Nephron (organoid): ENCODE measurements around the gene PLA2G4E.

Experiments used
- H3K27ac Mint-ChIP-seq, 3 experiments: 2 replicates each; pipeline ENCODE4 v1.8.0; 2020; ENCODE audit warnings: mixed read lengths in 3 of 3, mild to moderate bottlenecking in 2 of 3, moderate library complexity in 1 of 3
- H3K27me3 Mint-ChIP-seq: 2 replicates; pipeline ENCODE4 v1.8.0; 2021; ENCODE audit warnings: low read depth, mild to moderate bottlenecking, moderate library complexity, mixed read lengths
- H3K36me3 Mint-ChIP-seq: 2 replicates; pipeline ENCODE4 v1.8.0; 2020; ENCODE audit warnings: low read depth, mixed read lengths
- H3K4me1 Mint-ChIP-seq: 2 replicates; pipeline ENCODE4 v1.8.0; 2020; ENCODE audit warnings: mixed read lengths
- H3K4me3 Mint-ChIP-seq, 3 experiments: 2 replicates each; pipeline ENCODE4 v1.8.0; 2020; ENCODE audit warnings: mild to moderate bottlenecking in 3 of 3, mixed read lengths in 3 of 3, moderate library complexity in 2 of 3
- H3K9me3 Mint-ChIP-seq: 2 replicates; pipeline ENCODE4 v1.8.0; 2020; ENCODE audit warnings: mixed read lengths
- TF ChIP-seq, protein P1 (sequence below), 3 experiments: fragments of 200-600 bp; sonication (generic); IDR thresholded peaks; one replicate each; pipeline ENCODE4 v1.5.0; 2021; ENCODE audit warnings: antibody characterized with exemption in 3 of 3; ENCODE audit not compliant: unreplicated experiment in 3 of 3

Gene PLA2G4E

GRCh38 chr15:41993472-41994170, 27.2 kb downstream of the PLA2G4E start:
- TF ChIP-seq, protein P1, sequence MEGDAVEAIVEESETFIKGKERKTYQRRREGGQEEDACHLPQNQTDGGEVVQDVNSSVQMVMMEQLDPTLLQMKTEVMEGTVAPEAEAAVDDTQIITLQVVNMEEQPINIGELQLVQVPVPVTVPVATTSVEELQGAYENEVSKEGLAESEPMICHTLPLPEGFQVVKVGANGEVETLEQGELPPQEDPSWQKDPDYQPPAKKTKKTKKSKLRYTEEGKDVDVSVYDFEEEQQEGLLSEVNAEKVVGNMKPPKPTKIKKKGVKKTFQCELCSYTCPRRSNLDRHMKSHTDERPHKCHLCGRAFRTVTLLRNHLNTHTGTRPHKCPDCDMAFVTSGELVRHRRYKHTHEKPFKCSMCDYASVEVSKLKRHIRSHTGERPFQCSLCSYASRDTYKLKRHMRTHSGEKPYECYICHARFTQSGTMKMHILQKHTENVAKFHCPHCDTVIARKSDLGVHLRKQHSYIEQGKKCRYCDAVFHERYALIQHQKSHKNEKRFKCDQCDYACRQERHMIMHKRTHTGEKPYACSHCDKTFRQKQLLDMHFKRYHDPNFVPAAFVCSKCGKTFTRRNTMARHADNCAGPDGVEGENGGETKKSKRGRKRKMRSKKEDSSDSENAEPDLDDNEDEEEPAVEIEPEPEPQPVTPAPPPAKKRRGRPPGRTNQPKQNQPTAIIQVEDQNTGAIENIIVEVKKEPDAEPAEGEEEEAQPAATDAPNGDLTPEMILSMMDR (IDR thresholded peaks at IDR 0.05; ENCODE audit: unreplicated experiment in 3 of 3), result no peak
- Mint-ChIP-seq H3K4me1 (no peaks in the 10 kb centered on the region), H3K36me3 (no peaks in the 10 kb centered on the region), H3K27ac (no peak overlapping the region), H3K27me3 (peaks cover 6% of the 10 kb centered on the region), H3K4me3 (no peak overlapping the region), H3K9me3 (no peaks in the 10 kb centered on the region)

DNA sequence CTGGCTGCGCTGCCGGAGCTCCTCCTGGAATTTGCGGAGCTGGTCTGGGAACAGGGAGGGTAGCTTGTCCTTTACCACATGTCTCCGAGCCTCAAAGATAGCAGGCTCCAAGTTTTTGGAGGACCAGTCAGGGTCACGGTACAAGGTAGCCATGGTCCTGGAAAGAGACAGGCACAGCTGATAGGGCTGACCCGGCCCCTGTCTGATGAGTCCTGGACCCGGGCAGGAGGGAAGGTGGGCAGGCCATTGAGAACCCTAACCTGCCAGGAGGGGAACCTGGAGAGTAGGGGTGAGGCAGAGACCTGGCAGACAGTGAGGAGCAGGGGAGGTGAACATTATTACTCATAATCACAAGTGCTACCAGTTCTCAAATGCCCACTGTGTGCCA, 28.0 kb downstream of the PLA2G4E start:
- no peaks in the 10 kb centered on the region for H3K9me3 Mint-ChIP-seq
- H3K4me1 Mint-ChIP-seq, result no peaks in the 10 kb centered on the region
- H3K4me3 Mint-ChIP-seq, result no peak overlapping the region
- no peaks in the 10 kb centered on the region for H3K36me3 Mint-ChIP-seq
- TF ChIP-seq, protein P1 (IDR thresholded peaks at IDR 0.05; ENCODE audit: unreplicated experiment in 3 of 3), result no peak
- no peak overlapping the region for H3K27ac Mint-ChIP-seq
- peaks cover 11% of the 10 kb centered on the region for H3K27me3 Mint-ChIP-seq

- Mint-ChIP-seq H3K4me3 (no peak overlapping the region), H3K4me1 (no peaks in the 10 kb centered on the region), H3K36me3 (no peaks in the 10 kb centered on the region), H3K27me3 (peaks cover 13% of the 10 kb centered on the region), H3K9me3 (no peaks in the 10 kb centered on the region), H3K27ac (no peak overlapping the region)
- TF ChIP-seq, protein P1 (IDR thresholded peaks at IDR 0.05; ENCODE audit: unreplicated experiment in 3 of 3), result no peak
Observed at GRCh38 chr15:41992151-41992802, 28.6 kb downstream of the PLA2G4E start.

- H3K27me3 Mint-ChIP-seq, result peaks cover 16% of the 10 kb centered on the region
- TF ChIP-seq, protein P1 (IDR thresholded peaks at IDR 0.05; ENCODE audit: unreplicated experiment in 3 of 3), result no peak
Observed at GRCh38 chr15:41990691-41991090, 30.2 kb downstream of the PLA2G4E start.

GRCh38 chr15:41990243-41990605, 30.6 kb downstream of the PLA2G4E start:
- no peak overlapping the region for H3K27ac Mint-ChIP-seq
- TF ChIP-seq, protein P1 (IDR thresholded peaks at IDR 0.05; ENCODE audit: unreplicated experiment in 3 of 3), result no peak
- H3K4me1 Mint-ChIP-seq, result no peaks in the 10 kb centered on the region
- no peaks in the 10 kb centered on the region for H3K36me3 Mint-ChIP-seq
- no peaks in the 10 kb centered on the region for H3K9me3 Mint-ChIP-seq
- peaks cover 16% of the 10 kb centered on the region for H3K27me3 Mint-ChIP-seq
- H3K4me3 Mint-ChIP-seq, result no peak overlapping the region

More at GRCh38 chr15:41990691-41991090, 30.2 kb downstream of the PLA2G4E start:
- Mint-ChIP-seq H3K4me3 (no peak overlapping the region), H3K4me1 (no peaks in the 10 kb centered on the region), H3K36me3 (no peaks in the 10 kb centered on the region), H3K27ac (no peak overlapping the region), H3K9me3 (no peaks in the 10 kb centered on the region)
